ENCODE measurements around the gene ZNF276.
"Not testable (repeated sequence)": the region's sequence is repeated elsewhere in the genome, so short reads cannot be mapped to it uniquely, and the experiment has no call there.

Gene ZNF276

GRCh38 chr16:89696670-89697128 is 24.6 kb upstream of the ZNF276 start:
- no peak for ATAC-seq

- ATAC-seq = no peak
Observed at GRCh38 chr16:89697161-89697615, 24.1 kb upstream of the ZNF276 start.

- no peak for ATAC-seq
Observed at GRCh38 chr16:89697616-89698331, 23.6 kb upstream of the ZNF276 start.

- ATAC-seq = not testable (repeated sequence)
Observed at GRCh38 chr16:89698717-89699116, 22.6 kb upstream of the ZNF276 start.

GRCh38 chr16:89699629-89700099 is 21.7 kb upstream of the ZNF276 start:
- not testable (repeated sequence) for ATAC-seq

- ATAC-seq = peak; percentile 15 to 25
Observed at GRCh38 chr16:89700100-89700648, 21.2 kb upstream of the ZNF276 start.

GRCh38 chr16:89700649-89701424 is 20.5 kb upstream of the ZNF276 start:
- ATAC-seq = peak; percentile 15 to 19

DNA sequence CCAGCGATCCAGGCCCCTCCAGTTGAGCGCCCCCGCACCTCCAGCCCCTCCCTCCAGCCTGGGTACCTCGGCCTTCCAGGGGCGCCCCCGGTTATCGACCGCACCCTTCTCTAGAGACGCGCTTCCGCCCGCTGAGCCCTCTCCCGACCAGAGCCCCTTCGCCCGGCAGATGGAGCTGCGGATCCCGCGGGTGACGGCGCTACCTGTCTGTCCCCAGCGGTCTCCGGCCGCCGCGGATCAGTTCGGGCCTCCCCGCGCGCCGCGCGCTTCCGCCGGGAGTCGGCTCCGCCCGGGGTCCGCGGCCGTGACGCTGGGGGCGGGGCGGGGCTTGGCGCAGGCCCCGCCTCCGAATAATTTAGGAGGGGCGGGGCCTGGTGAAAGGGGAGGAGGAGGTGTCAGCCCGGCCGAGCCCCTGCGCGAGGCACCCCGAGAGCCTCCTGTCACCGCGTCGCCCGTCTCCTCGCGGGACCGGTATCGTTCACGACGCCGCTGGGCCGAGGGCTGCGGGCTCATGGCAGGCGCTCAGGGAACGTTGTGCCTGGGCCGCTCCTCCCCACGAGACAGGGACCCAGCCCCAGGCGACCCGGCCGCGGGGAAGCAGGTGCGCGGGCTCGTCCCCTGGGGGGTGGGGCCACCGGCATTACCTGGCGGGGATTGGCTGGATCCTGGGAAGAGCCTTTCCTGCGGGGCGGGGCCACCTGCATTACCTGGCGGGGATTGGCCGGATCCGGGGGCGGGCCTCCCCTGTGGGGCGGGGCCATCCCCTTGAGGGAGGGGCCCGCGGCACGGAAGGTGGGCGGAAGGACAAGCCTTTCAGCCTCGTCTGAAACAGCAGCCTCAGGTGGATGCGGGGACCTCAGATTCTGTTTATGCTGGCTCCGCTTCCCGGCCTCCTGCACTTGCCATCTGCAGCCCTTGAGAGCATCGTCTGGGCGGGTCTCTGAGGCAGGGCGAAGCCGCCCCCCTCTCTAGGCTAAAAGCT is 19.6 kb upstream of the ZNF276 start, which contains the start of gene SPATA2L:
TSS of gene SPATA2L (minus strand) at position 281 of the 982 bp plus-strand sequence. CDS start 473 bp downstream, outside the sequence.
- peak; percentile 76 to 78 for ATAC-seq

GRCh38 chr16:89704281-89704680 is 17.1 kb upstream of the ZNF276 start:
- ATAC-seq = no peak

DNA sequence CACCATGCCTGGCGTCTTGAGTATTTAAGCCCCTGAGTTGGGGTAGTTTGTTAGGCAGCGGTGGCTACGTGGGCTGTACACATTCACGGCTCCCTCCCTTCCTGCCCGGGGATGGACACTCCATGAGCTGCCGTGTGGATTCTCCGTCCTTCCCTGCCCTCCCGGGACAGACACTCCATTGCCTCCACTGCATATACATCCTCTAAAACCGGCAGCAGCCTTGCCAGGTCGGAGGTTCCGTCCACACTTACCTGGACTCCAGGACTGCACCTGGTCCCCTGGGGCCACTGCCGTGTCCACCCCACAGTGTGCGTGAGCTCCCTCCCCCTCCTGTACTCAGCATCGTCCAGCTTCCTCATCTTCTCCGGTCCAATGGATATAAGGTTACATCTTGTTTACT is 16.3 kb upstream of the ZNF276 start:
- no peak for ATAC-seq

DNA sequence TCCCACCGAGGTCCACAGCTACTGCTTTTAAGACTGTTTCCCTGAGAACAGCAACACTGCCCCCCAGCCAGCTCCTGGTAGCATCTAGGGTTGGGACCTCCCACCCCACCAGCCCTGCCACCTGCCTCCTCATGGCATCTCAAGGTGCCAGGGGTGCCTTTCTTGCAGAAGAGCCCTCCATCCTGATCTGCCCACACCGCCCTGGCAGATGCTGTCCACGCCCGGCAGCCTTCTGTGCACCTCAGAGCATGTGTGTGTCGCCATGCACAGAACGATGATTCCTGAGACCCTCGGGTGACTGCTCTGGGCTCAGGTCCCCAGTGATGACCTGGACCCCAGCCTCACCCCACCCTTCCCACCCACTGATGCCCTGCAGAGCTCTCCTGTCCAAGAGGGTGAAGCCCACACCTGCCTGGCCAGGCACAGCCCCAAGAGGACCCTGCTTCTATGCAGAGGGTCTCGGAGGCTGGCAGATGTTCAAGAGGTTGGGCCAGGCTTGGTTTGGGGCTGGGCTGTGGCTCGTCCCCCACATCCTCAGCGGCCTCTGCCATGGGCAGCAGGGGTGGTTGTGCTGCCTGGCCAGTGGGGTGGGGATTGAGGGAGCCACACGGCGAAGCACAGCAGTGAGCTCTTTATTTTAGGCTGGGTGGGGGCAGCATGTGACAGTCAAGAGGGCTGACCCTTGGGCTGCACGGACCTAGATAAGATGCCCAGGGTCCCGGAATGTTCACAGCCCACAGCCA is 14.6 kb upstream of the ZNF276 start:
- no peak for ATAC-seq

DNA sequence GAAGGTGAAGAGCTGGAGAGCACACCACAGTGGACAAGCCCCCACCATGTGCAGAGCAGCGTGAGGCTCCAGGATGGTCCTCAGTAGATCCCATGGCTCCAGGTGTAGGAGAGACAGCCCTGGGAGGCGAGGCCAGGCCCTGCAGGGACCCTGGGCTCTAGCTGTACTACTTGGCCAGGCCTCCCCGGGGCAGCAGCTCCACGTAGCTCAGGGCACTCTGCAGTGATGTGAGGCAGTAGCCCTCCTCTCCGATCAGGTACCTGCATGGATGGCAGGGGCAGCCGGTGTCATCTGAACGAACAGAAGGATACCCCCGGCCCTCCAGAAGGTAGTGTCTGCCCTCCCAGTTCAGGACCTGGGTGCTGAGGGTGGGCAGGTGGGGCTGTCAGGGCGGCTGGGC is 13.6 kb upstream of the ZNF276 start:
- no peak for ATAC-seq

DNA sequence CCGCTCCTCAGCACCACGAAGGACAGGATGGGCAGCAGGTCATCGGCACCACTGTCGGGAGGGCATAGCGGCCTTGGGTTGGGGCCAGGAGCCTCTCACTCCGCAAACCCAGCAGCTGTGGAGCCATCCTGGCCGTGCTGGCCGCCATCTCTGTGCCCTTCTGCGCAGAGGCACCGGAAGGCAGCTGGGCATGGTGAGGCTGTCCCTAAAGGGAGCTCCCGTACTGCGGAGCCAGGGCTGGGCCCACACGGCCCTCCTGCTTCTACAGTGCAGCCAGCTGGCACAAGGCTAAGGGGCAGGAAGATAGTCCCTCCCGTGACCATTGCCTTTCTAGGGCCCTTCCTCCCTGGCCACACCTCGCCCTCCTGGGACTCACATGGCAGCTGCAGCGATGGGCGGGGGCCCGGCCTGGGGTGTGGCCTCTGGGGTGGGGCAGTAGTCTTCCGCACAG is 12.8 kb upstream of the ZNF276 start:
- no peak for ATAC-seq

DNA sequence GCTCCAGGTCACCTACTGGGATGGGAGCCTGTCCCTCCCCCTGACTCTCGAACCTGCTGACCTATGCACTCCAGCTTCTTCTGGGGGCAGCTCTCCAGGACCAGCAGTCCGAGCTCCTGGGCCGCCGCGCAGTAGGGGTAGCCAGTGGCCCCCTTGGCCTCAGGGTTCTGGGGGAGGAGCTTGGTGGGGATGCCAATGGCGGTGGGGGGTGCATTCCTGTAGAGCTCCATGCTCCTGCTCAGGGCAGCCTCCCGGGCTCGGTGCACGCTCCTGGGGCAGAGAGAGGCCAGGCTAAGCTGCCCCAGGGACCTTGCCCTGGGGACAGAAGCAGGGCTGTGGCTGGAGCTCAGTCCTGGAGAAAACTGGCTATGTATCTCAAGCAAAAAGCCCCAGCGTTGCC is 12.2 kb upstream of the ZNF276 start:
- ATAC-seq = no peak

DNA sequence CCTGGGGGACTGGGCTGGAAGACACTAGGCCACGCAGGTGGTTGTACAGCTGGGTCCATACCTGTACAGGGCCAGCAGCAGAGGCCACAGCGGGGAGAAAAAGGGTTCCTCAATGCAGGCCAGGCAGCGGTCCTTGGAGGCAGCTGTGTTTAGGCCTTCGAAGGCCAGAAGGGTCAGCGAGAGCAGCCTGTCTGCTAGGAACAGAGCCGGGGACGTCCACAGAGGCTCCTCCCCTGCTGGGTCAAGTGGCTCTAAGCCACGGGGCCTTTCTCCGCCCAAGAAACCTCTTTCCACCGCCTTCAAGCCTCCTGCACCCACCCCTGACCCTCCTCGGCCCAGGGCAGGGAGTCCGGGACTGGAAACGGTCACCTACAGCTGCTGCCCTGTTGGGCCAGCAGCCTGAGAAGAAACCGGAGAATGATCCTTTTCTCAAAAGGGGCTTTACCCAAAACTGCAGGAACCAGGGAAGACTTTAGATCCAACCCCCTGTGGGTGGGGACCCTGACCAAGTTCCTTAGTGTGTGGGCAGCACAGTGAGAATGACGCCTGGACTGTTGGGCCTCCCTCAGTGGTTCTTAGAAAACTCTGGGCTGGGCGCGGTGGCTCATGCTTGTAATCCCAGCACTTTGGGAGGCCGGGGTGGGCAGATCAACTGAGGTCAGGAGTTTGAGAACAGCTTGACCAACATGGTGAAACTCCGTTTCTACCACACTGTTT is 11.5 kb upstream of the ZNF276 start:
- no peak for ATAC-seq

GRCh38 chr16:89710709-89711564 is 10.4 kb upstream of the ZNF276 start:
- ATAC-seq = no peak

DNA sequence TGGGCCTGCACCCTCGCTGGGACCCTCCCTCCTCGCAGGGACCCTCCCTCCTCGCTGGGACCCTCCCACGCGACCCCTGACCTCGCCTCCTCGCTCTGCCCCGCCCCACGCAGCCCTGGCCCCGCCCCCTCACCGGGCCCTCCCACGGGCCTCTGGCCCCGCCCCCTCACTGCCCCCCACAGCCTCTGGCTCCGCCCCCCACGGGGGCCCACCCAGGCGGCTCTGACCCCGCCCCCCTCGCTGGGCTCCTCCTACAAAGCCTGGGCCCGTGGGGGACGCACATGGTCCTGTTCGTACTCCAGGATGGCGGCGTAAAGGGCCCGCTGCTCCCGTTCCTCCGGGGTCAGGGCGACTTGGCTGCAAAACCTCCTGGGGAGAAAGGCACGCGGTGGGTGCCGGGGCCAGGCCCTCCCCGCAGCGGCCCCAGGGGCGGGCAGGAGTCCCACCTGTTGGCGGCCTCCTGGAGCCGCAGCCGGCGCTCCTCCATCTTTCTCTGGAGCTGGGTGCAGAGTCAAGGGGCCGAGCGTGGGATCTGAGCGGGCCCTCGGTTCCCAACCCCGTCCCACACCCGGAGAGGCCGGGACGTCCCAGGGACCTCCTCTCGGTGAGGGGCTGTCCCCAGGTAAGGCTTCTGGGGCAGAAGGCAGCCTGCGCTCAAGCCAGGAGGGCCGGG is 9.6 kb upstream of the ZNF276 start:
- peak; percentile 83 for ATAC-seq

GRCh38 chr16:89712274-89712781 is 9.0 kb upstream of the ZNF276 start:
- no peak for ATAC-seq

GRCh38 chr16:89716493-89716892 is 4.8 kb upstream of the ZNF276 start:
- no peak for ATAC-seq

All from activated CD4-positive, CD25-positive, alpha-beta regulatory T cell treated with anti-CD3 and anti-CD28 coated beads, Interleukin-2, amount 50 U/mL, for 24 hours (primary cell).